22Rv1 (cell line): Measurements from ENCODE around the gene PPA2.
"Not testable (repeated sequence)": the region's sequence is repeated elsewhere in the genome, so short reads cannot be mapped to it uniquely, and the experiment has no call there.

Experiments
- H3K27ac ChIP-seq: fragments of 450-650 bp; 2 replicates; pipeline ENCODE4 v1.5.1; 2017
- ZFX ChIP-seq: fragments of 450-650 bp; IDR thresholded peaks from 2 replicates; pipeline ENCODE4 v1.6.1; 2017; ENCODE audit warnings: antibody characterized with exemption, borderline replicate concordance
- TF ChIP-seq, protein P1 (sequence below): fragments of 450-650 bp; IDR thresholded peaks from 2 replicates; pipeline ENCODE4 v1.5.1; 2017; ENCODE audit warnings: mild to moderate bottlenecking

The PPA2 gene

GRCh38 chr4:105461221-105461620 is 12.6 kb downstream of the PPA2 start:
- no peak for TF ChIP-seq ZFX
- TF ChIP-seq, protein P1, sequence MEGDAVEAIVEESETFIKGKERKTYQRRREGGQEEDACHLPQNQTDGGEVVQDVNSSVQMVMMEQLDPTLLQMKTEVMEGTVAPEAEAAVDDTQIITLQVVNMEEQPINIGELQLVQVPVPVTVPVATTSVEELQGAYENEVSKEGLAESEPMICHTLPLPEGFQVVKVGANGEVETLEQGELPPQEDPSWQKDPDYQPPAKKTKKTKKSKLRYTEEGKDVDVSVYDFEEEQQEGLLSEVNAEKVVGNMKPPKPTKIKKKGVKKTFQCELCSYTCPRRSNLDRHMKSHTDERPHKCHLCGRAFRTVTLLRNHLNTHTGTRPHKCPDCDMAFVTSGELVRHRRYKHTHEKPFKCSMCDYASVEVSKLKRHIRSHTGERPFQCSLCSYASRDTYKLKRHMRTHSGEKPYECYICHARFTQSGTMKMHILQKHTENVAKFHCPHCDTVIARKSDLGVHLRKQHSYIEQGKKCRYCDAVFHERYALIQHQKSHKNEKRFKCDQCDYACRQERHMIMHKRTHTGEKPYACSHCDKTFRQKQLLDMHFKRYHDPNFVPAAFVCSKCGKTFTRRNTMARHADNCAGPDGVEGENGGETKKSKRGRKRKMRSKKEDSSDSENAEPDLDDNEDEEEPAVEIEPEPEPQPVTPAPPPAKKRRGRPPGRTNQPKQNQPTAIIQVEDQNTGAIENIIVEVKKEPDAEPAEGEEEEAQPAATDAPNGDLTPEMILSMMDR: no peak
- no peak overlapping the region; the same call in 1 of the 2 replicates for H3K27ac ChIP-seq

DNA sequence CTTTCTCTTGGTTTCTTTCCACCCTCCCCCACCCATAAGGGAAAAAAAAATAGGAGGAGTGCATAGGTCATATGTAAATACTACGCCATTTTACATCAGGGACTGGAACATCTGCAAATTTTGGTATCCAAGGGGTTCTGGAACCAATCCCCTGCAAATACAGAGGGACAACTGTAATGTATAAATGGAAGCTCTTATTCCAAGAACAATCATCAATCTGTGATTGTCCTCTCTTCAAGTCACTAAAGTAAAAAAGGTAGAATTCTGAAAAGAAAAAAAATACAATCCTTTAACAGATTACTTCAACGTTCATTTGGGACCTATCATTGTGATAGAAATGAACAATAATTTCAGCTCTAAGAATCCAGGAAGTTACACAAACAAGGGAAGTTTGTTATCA is 13.6 kb downstream of the PPA2 start:
- H3K27ac ChIP-seq: no peak overlapping the region
- TF ChIP-seq, protein P1: no peak
- no peak for TF ChIP-seq ZFX

DNA sequence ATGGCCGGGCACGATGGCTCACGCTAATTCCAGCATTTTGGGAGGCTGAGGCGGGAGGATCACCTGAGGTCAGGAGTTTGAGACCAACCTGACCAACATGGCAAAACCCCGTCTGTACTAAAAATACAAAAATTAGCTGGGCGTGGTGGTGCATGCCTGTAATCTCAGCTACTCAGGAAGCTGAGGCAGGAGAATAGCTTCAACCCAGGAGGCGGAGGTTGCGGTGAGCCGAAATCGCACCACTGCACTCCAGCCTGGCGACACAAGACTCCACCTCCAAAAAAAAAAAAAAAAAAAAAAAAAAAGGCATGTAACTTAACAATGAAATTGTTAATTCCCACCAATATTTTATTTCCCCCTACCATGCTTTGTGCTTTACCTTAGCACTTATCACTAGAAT is 15.3 kb downstream of the PPA2 start:
- H3K27ac ChIP-seq: not testable (repeated sequence)

DNA sequence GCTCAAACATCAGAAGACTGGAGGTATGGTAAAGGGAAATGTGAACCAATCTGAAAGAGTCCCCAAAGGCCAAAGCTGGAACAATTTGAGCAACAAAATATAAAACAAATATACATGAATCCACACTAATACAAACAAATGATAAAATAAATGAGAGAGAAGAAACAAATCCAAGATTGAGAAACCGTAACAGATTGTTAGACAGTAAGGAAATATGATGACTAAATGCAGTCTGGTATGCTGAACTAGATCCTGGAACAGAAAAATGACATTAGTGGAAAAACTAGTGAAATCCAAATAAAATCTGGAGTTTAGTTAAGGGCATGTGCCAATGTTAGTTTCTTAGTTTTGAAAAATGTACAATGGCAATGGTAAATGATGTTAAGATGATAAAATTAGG is 15.9 kb downstream of the PPA2 start:
- H3K27ac ChIP-seq: no peak overlapping the region
- TF ChIP-seq, protein P1: no peak
- TF ChIP-seq ZFX: no peak

GRCh38 chr4:105455998-105456397 is 17.9 kb downstream of the PPA2 start:
- no peak for TF ChIP-seq ZFX
- TF ChIP-seq, protein P1: no peak
- H3K27ac ChIP-seq: no peak overlapping the region

GRCh38 chr4:105455182-105455581 is 18.7 kb downstream of the PPA2 start:
- H3K27ac ChIP-seq: no peak overlapping the region
- TF ChIP-seq, protein P1: no peak
- no peak for TF ChIP-seq ZFX

- no peak overlapping the region for H3K27ac ChIP-seq
- TF ChIP-seq, protein P1: no peak
- TF ChIP-seq ZFX: no peak
Observed at GRCh38 chr4:105453550-105454205, 20.2 kb downstream of the PPA2 start.

DNA sequence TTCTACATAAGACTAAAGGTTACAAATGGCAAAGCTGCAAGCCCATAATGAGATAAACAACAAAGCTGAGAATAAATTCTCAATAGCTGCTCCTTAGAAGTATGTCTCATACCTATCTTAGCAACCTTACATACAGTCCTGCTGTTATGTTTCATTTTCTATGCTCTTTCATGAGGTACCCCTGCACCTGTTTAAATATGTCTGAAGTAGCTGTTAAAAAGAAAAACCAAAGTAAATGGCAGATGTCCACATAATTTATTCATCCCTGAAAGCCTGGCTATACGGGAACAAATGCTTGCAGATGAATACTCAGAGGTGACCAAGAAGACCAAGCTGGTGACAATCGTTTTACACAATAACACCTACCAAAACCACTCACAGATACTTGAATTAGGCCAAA is 22.5 kb downstream of the PPA2 start:
- TF ChIP-seq ZFX: no peak
- TF ChIP-seq, protein P1: no peak
- H3K27ac ChIP-seq: no peak overlapping the region
